Astrocyte of the spinal cord (primary cell): ENCODE data around the gene PLA2G10.
"Not testable (repeated sequence)": the region's sequence is repeated elsewhere in the genome, so short reads cannot be mapped to it uniquely, and the experiment has no call there.

Source experiments
- DNase-seq: peaks from one replicate; pipeline ENCODE4 v3.0.0; 2011; ENCODE audit warnings: low read depth, low spot score
- H3K4me3 ChIP-seq: 2 replicates; pipeline ENCODE4 v1.5.1; 2011; ENCODE audit warnings: low read depth, mild to moderate bottlenecking, low read length, moderate library complexity
- CTCF ChIP-seq: IDR thresholded peaks from 2 replicates; pipeline ENCODE4 v1.5.1; 2012; ENCODE audit warnings: low read depth, mild to moderate bottlenecking, low read length, inconsistent platforms
- in situ Hi-C: cut with HindIII; loops from 2 replicates; pipeline ENCODE4 v1.10.0; 2017; ENCODE audit warnings: low sequenced_read_pairs

The PLA2G10 gene

GRCh38 chr16:14632693-14633569 lies 61.2 kb downstream of the PLA2G10 start, which contains the start of gene BFAR:
BFAR (plus strand) TSS chr16:14632951; CDS start chr16:14644347, 11,396 bp downstream.
- peak; percentile 97 for DNase-seq
- TF ChIP-seq CTCF, result no peak
- H3K4me3 ChIP-seq, result peak within 1 kb of the TSS; percentile 96
- in situ Hi-C loops, result no loop called here

GRCh38 chr16:14630620-14631330 lies 63.3 kb downstream of the PLA2G10 start:
- H3K4me3 ChIP-seq, in situ Hi-C loops, DNase-seq: not testable (repeated sequence)

- in situ Hi-C loops, result no loop called here
These were observed 64.0 kb downstream of the PLA2G10 start, which contains the start of gene PARN for GRCh38 chr16:14629919-14630619. PARN (minus strand) TSS chr16:14630260; CDS start chr16:14630125, 135 bp downstream.

GRCh38 chr16:14629612-14629918 lies 64.5 kb downstream of the PLA2G10 start:
- no peak for TF ChIP-seq CTCF
- peak overlapping the region; percentile 93 for H3K4me3 ChIP-seq
- in situ Hi-C loops, result no loop called here
- peak; percentile 18 for DNase-seq

More at GRCh38 chr16:14629919-14630619, 64.0 kb downstream of the PLA2G10 start, which contains the start of gene PARN:
- no peak for TF ChIP-seq CTCF
- peak; percentile 97 for DNase-seq
- peak within 1 kb of the TSS; percentile 93 for H3K4me3 ChIP-seq

- in situ Hi-C loops, result no loop called here
- TF ChIP-seq CTCF, result no peak
- no peak for DNase-seq
- peak overlapping the region; percentile 93 for H3K4me3 ChIP-seq
These were observed 65.1 kb downstream of the PLA2G10 start for GRCh38 chr16:14628806-14629611.

GRCh38 chr16:14627078-14627477 lies 67.0 kb downstream of the PLA2G10 start:
- no peak for DNase-seq
- no peak overlapping the region for H3K4me3 ChIP-seq
- in situ Hi-C loops, result no loop called here
- TF ChIP-seq CTCF, result no peak
